OCI-LY1 (cell line): Measurements from ENCODE around the gene LCMT1.

Experiments
- H2AFZ ChIP-seq: fragments of 200-600 bp; sonication (generic), shearing (Covaris generic); 2 replicates; pipeline ENCODE4 v1.6.0; 2014; ENCODE audit warnings: antibody characterized with exemption, mild to moderate bottlenecking, low read length
- H3F3A ChIP-seq: fragments of 200-600 bp; sonication (generic), shearing (Covaris generic); 2 replicates; pipeline ENCODE4 v1.6.0; 2014; ENCODE audit warnings: mild to moderate bottlenecking, antibody characterized with exemption, low read length, moderate library complexity; ENCODE audit not compliant: insufficient read depth
- H3K27ac ChIP-seq: fragments of 200-600 bp; sonication (generic); 2 replicates; pipeline ENCODE4 v1.5.1; 2014; ENCODE audit warnings: low read length, mixed run types, mild to moderate bottlenecking, low read depth; ENCODE audit not compliant: poor library complexity, severe bottlenecking
- H3K27me3 ChIP-seq: fragments of 200-600 bp; sonication (generic); 2 replicates; pipeline ENCODE4 v1.6.0; 2014; ENCODE audit warnings: antibody characterized with exemption, mild to moderate bottlenecking, low read length, moderate library complexity; ENCODE audit not compliant: insufficient read depth
- H3K36me3 ChIP-seq: fragments of 200-600 bp; sonication (generic); 2 replicates; pipeline ENCODE4 v1.6.1; 2014; ENCODE audit warnings: mild to moderate bottlenecking, antibody characterized with exemption, low read length, moderate library complexity, mixed read lengths; ENCODE audit not compliant: insufficient read depth
- H3K4me1 ChIP-seq: fragments of 200-600 bp; sonication (generic); 2 replicates; pipeline ENCODE4 v1.5.1; 2014; ENCODE audit warnings: mild to moderate bottlenecking, low read length, moderate library complexity; ENCODE audit not compliant: insufficient read depth, severe bottlenecking
- H3K4me2 ChIP-seq: fragments of 200-600 bp; sonication (generic), shearing (Covaris generic); 2 replicates; pipeline ENCODE4 v1.6.1; 2014; ENCODE audit warnings: low read length
- H3K4me3 ChIP-seq: fragments of 200-600 bp; sonication (generic); 2 replicates; pipeline ENCODE4 v1.5.1; 2014; ENCODE audit warnings: low read length, low read depth, mild to moderate bottlenecking, mixed read lengths; ENCODE audit not compliant: poor library complexity, severe bottlenecking
- H3K79me2 ChIP-seq: fragments of 200-600 bp; shearing (Covaris generic); 2 replicates; pipeline ENCODE4 v1.6.1; 2016; ENCODE audit warnings: mixed run types, low read length, mixed read lengths; ENCODE audit not compliant: insufficient read depth
- H3K9ac ChIP-seq: fragments of 200-600 bp; sonication (generic), shearing (Covaris generic); 2 replicates; pipeline ENCODE4 v1.6.1; 2014; ENCODE audit warnings: mild to moderate bottlenecking, low read length, mixed read lengths
- H3K9me2 ChIP-seq: fragments of 200-600 bp; sonication (generic), shearing (Covaris generic); 2 replicates; pipeline ENCODE4 v1.6.1; 2014; ENCODE audit warnings: low read depth, mild to moderate bottlenecking, low read length, mixed read lengths
- H3K9me3 ChIP-seq: fragments of 200-600 bp; shearing (Covaris generic); 2 replicates; pipeline ENCODE4 v1.6.1; 2014; ENCODE audit warnings: low read length, mixed read lengths
- H4K20me1 ChIP-seq: fragments of 200-600 bp; sonication (generic), shearing (Covaris generic); 2 replicates; pipeline ENCODE4 v1.6.0; 2016; ENCODE audit warnings: mild to moderate bottlenecking, low read length; ENCODE audit not compliant: insufficient read depth
- CTCF ChIP-seq: fragments of 200-600 bp; sonication (generic), shearing (Covaris generic); IDR thresholded peaks from 2 replicates; pipeline ENCODE4 v1.5.1; 2017; ENCODE audit warnings: mild to moderate bottlenecking, antibody characterized with exemption, low read length, moderate library complexity, mixed read lengths
- EZH2 ChIP-seq: fragments of 200-600 bp; sonication (generic), shearing (Covaris generic); IDR thresholded peaks from 2 replicates; pipeline ENCODE4 v1.8.0; 2017; ENCODE audit warnings: borderline replicate concordance, mixed run types, mild to moderate bottlenecking, antibody characterized with exemption, low read length, moderate library complexity, mixed read lengths

The LCMT1 gene

GRCh38 chr16:25199457-25199856 lies 87.9 kb downstream of the LCMT1 start:
- no peaks in the 10 kb centered on the region for H3K27me3 ChIP-seq
- TF ChIP-seq CTCF (no peak), EZH2 (no peak)
- H3K4me2 ChIP-seq: no peak overlapping the region
- H2AFZ ChIP-seq: no peak overlapping the region
- no peak overlapping the region for H3K9ac ChIP-seq
- H3K27ac ChIP-seq: no peak overlapping the region
- no peak overlapping the region for H3K4me3 ChIP-seq
- H3K9me2 ChIP-seq: no peaks in the 10 kb centered on the region
- no peaks in the 10 kb centered on the region for H4K20me1 ChIP-seq
- no peaks in the 10 kb centered on the region for H3K9me3 ChIP-seq
- no peaks in the 10 kb centered on the region for H3K79me2 ChIP-seq
- no peaks in the 10 kb centered on the region for H3K4me1 ChIP-seq
- no peaks in the 10 kb centered on the region for H3F3A ChIP-seq
- no peaks in the 10 kb centered on the region for H3K36me3 ChIP-seq

GRCh38 chr16:25210758-25211157 lies 99.2 kb downstream of the LCMT1 start:
- Histone ChIP-seq H3K79me2 (no peaks in the 10 kb centered on the region), H3K4me1 (no peaks in the 10 kb centered on the region), H3K27ac (no peak overlapping the region), H3K9me3 (no peaks in the 10 kb centered on the region), H2AFZ (no peak overlapping the region), H3K36me3 (no peaks in the 10 kb centered on the region), H3F3A (no peaks in the 10 kb centered on the region), H3K4me3 (no peak overlapping the region), H3K4me2 (no peak overlapping the region), H3K9ac (no peak overlapping the region), H3K27me3 (no peaks in the 10 kb centered on the region), H4K20me1 (no peaks in the 10 kb centered on the region), H3K9me2 (no peaks in the 10 kb centered on the region)
- no peak for TF ChIP-seq CTCF
- TF ChIP-seq EZH2: no peak

- TF ChIP-seq EZH2 (no peak), CTCF (no peak)
- H3K27ac ChIP-seq: no peak overlapping the region
- no peaks in the 10 kb centered on the region for H3K9me2 ChIP-seq
- no peaks in the 10 kb centered on the region for H3K4me1 ChIP-seq
- H2AFZ ChIP-seq: no peak overlapping the region
- H3K27me3 ChIP-seq: no peaks in the 10 kb centered on the region
- no peaks in the 10 kb centered on the region for H3K79me2 ChIP-seq
- H3K9me3 ChIP-seq: no peaks in the 10 kb centered on the region
- H3K4me3 ChIP-seq: no peak overlapping the region
- H3K9ac ChIP-seq: no peak overlapping the region
- no peak overlapping the region for H3K4me2 ChIP-seq
- H3K36me3 ChIP-seq: no peaks in the 10 kb centered on the region
- H3F3A ChIP-seq: no peaks in the 10 kb centered on the region
- H4K20me1 ChIP-seq: no peaks in the 10 kb centered on the region
Observed at GRCh38 chr16:25212636-25213035, 101.1 kb downstream of the LCMT1 start.
